ENCODE data around the gene SUMO3.

Gene SUMO3

GRCh38 chr21:44778094-44778493 lies 39.8 kb downstream of the SUMO3 start:
- no peak for DNase-seq

GRCh38 chr21:44774972-44775371 lies 42.9 kb downstream of the SUMO3 start:
- DNase-seq: no peak

GRCh38 chr21:44773291-44773932 lies 44.5 kb downstream of the SUMO3 start:
- DNase-seq: no peak

GRCh38 chr21:44771896-44772525 lies 45.9 kb downstream of the SUMO3 start:
- DNase-seq: no peak

GRCh38 chr21:44767834-44768831 lies 49.7 kb downstream of the SUMO3 start:
- no peak for DNase-seq

GRCh38 chr21:44766818-44767354 lies 51.0 kb downstream of the SUMO3 start:
- no peak for DNase-seq

GRCh38 chr21:44766014-44766817 lies 51.6 kb downstream of the SUMO3 start:
- no peak for DNase-seq

- DNase-seq: no peak
These were observed 52.4 kb downstream of the SUMO3 start for GRCh38 chr21:44765231-44766013.

GRCh38 chr21:44764319-44765230 lies 53.3 kb downstream of the SUMO3 start:
- DNase-seq: no peak

- no peak for DNase-seq
These were observed 54.2 kb downstream of the SUMO3 start for GRCh38 chr21:44763451-44764318.

- DNase-seq: no peak
These were observed 54.8 kb downstream of the SUMO3 start for GRCh38 chr21:44763050-44763378.

GRCh38 chr21:44762221-44763049 lies 55.4 kb downstream of the SUMO3 start:
- DNase-seq: no peak

- DNase-seq: no peak
These were observed 56.1 kb downstream of the SUMO3 start for GRCh38 chr21:44761747-44762208.

- no peak for DNase-seq
These were observed 56.7 kb downstream of the SUMO3 start for GRCh38 chr21:44761011-44761729.

- DNase-seq: no peak
These were observed 57.5 kb downstream of the SUMO3 start for GRCh38 chr21:44760376-44760775.

GRCh38 chr21:44759628-44760285 lies 58.1 kb downstream of the SUMO3 start:
- DNase-seq: no peak

Measured in suppressor macrophage treated with lipopolysaccharide for 4 hours (primary cell).